Measurements from ENCODE around the gene SEC22C.

- TF ChIP-seq POLR2AphosphoS5 (IDR thresholded peaks at IDR 0.05; ENCODE audit: low read depth, low read length) (no peak), SIN3A (IDR thresholded peaks at IDR 0.05; ENCODE audit: borderline replicate concordance, insufficient read depth, low read length) (no peak), TAF1 (IDR thresholded peaks at IDR 0.05; ENCODE audit: borderline replicate concordance, insufficient read depth, low read length) (no peak)
Observed at GRCh38 chr3:42498034-42498433, 83.7 kb downstream of the SEC22C start.
